Activated naive CD8-positive, alpha-beta T cell treated with anti-CD3 and anti-CD28 coated beads, Interleukin-2, amount 50 U/mL, for 24 hours (primary cell): ENCODE results near the gene ACP1.

Experiments used
- ATAC-seq: fragments of 150-1000 bp; cut with Tn5 transposase; one replicate; pipeline ENCODE4 v1.10.0; 2021
- DNase-seq: peaks from one replicate; pipeline ENCODE4 v3.0.0; 2021
- H3K27ac Mint-ChIP-seq: one replicate; pipeline ENCODE4 v1.8.0; 2021; ENCODE audit warnings: mild to moderate bottlenecking, mixed read lengths
- H3K27me3 Mint-ChIP-seq: one replicate; pipeline ENCODE4 v1.8.0; 2021; ENCODE audit warnings: mixed read lengths
- H3K36me3 Mint-ChIP-seq: one replicate; pipeline ENCODE4 v1.8.0; 2021; ENCODE audit warnings: low read depth, mixed read lengths
- H3K4me1 Mint-ChIP-seq: one replicate; pipeline ENCODE4 v1.8.0; 2021; ENCODE audit warnings: mixed read lengths
- H3K4me3 Mint-ChIP-seq: one replicate; pipeline ENCODE4 v1.8.0; 2021; ENCODE audit warnings: mild to moderate bottlenecking, moderate library complexity, mixed read lengths
- H3K9me3 Mint-ChIP-seq: one replicate; pipeline ENCODE4 v1.8.0; 2021; ENCODE audit warnings: mixed read lengths

The ACP1 gene

GRCh38 chr2:281381-281780 is 16.6 kb downstream of the ACP1 start:
- ATAC-seq (no peak), DNase-seq (no peak)
- peaks cover 39% of the 10 kb centered on the region for H3K36me3 Mint-ChIP-seq
- H3K4me1 Mint-ChIP-seq = no peaks in the 10 kb centered on the region
- peaks cover 9% of the 10 kb centered on the region for H3K27me3 Mint-ChIP-seq
- H3K4me3 Mint-ChIP-seq = no peak overlapping the region
- H3K9me3 Mint-ChIP-seq = no peaks in the 10 kb centered on the region
- H3K27ac Mint-ChIP-seq = no peak overlapping the region

GRCh38 chr2:282371-283263 is 17.9 kb downstream of the ACP1 start:
- Mint-ChIP-seq H3K4me3 (no peak overlapping the region), H3K27me3 (peaks cover 19% of the 10 kb centered on the region), H3K36me3 (peaks cover 28% of the 10 kb centered on the region), H3K27ac (no peak overlapping the region), H3K4me1 (peaks cover 3% of the 10 kb centered on the region), H3K9me3 (no peaks in the 10 kb centered on the region)
- no peak for DNase-seq
- ATAC-seq = no peak

- H3K4me3 Mint-ChIP-seq = no peak overlapping the region
- no peak for DNase-seq
These were observed 19.4 kb downstream of the ACP1 start for GRCh38 chr2:283996-284794.

GRCh38 chr2:284896-285492 is 20.2 kb downstream of the ACP1 start:
- ATAC-seq (no peak), DNase-seq (no peak)
- no peak overlapping the region for H3K4me3 Mint-ChIP-seq
- H3K9me3 Mint-ChIP-seq = no peaks in the 10 kb centered on the region
- H3K27me3 Mint-ChIP-seq = peaks cover 26% of the 10 kb centered on the region
- H3K4me1 Mint-ChIP-seq = peaks cover 7% of the 10 kb centered on the region
- peaks cover 16% of the 10 kb centered on the region for H3K36me3 Mint-ChIP-seq
- no peak overlapping the region for H3K27ac Mint-ChIP-seq

More at GRCh38 chr2:283996-284794, 19.4 kb downstream of the ACP1 start:
- Mint-ChIP-seq H3K36me3 (peaks cover 20% of the 10 kb centered on the region), H3K27me3 (peaks cover 21% of the 10 kb centered on the region), H3K4me1 (peaks cover 3% of the 10 kb centered on the region), H3K9me3 (no peaks in the 10 kb centered on the region), H3K27ac (no peak overlapping the region)
- no peak for ATAC-seq

GRCh38 chr2:285531-285930 is 20.8 kb downstream of the ACP1 start:
- Mint-ChIP-seq H3K36me3 (peaks cover 13% of the 10 kb centered on the region), H3K27ac (no peak overlapping the region), H3K4me3 (no peak overlapping the region), H3K27me3 (peaks cover 30% of the 10 kb centered on the region), H3K4me1 (peaks cover 8% of the 10 kb centered on the region), H3K9me3 (no peaks in the 10 kb centered on the region)
- ATAC-seq (no peak), DNase-seq (no peak)

GRCh38 chr2:286035-286434 is 21.3 kb downstream of the ACP1 start:
- DNase-seq = no peak
- H3K4me3 Mint-ChIP-seq = no peak overlapping the region
- peaks cover 13% of the 10 kb centered on the region for H3K36me3 Mint-ChIP-seq
- H3K27me3 Mint-ChIP-seq = peaks cover 35% of the 10 kb centered on the region
- H3K4me1 Mint-ChIP-seq = peaks cover 8% of the 10 kb centered on the region
- ATAC-seq = no peak
- no peak overlapping the region for H3K27ac Mint-ChIP-seq
- no peaks in the 10 kb centered on the region for H3K9me3 Mint-ChIP-seq

- Mint-ChIP-seq H3K27me3 (peaks cover 39% of the 10 kb centered on the region), H3K27ac (no peak overlapping the region), H3K4me3 (peak overlapping the region; percentile 46), H3K36me3 (peaks cover 7% of the 10 kb centered on the region), H3K4me1 (peaks cover 8% of the 10 kb centered on the region), H3K9me3 (no peaks in the 10 kb centered on the region)
- ATAC-seq (no peak), DNase-seq (no peak)
These were observed 22.1 kb downstream of the ACP1 start for GRCh38 chr2:286774-287392.

- Mint-ChIP-seq H3K4me1 (peaks cover 8% of the 10 kb centered on the region), H3K36me3 (peaks cover under 1% of the 10 kb centered on the region), H3K9me3 (no peaks in the 10 kb centered on the region), H3K4me3 (no peak overlapping the region), H3K27ac (no peak overlapping the region), H3K27me3 (peaks cover 41% of the 10 kb centered on the region)
- DNase-seq (no peak), ATAC-seq (peak; percentile 40)
These were observed 22.7 kb downstream of the ACP1 start for GRCh38 chr2:287471-287885.

GRCh38 chr2:287911-288757 is 23.4 kb downstream of the ACP1 start, which contains the start of gene ALKAL2:
Gene ALKAL2 (minus strand): TSS chr2:288091. CDS start chr2:287835, 256 bp downstream.
- Mint-ChIP-seq H3K27me3 (peaks cover 43% of the 10 kb centered on the region), H3K4me1 (peaks cover 8% of the 10 kb centered on the region), H3K4me3 (peak within 1 kb of the TSS; percentile 46), H3K36me3 (no peaks in the 10 kb centered on the region), H3K27ac (no peak within 1 kb of the TSS), H3K9me3 (no peaks in the 10 kb centered on the region)
- DNase-seq (no peak), ATAC-seq (no peak)

- peaks cover 43% of the 10 kb centered on the region for H3K27me3 Mint-ChIP-seq
These were observed 24.1 kb downstream of the ACP1 start for GRCh38 chr2:288758-289361.

GRCh38 chr2:289362-290089 is 24.8 kb downstream of the ACP1 start:
- ATAC-seq = no peak
- peaks cover 8% of the 10 kb centered on the region for H3K4me1 Mint-ChIP-seq

More at GRCh38 chr2:288758-289361, 24.1 kb downstream of the ACP1 start:
- no peak for ATAC-seq
- Mint-ChIP-seq H3K4me3 (no peak overlapping the region), H3K4me1 (peaks cover 8% of the 10 kb centered on the region), H3K36me3 (no peaks in the 10 kb centered on the region), H3K9me3 (no peaks in the 10 kb centered on the region), H3K27ac (no peak overlapping the region)
- DNase-seq = no peak

GRCh38 chr2:290090-290722 is 25.5 kb downstream of the ACP1 start:
- DNase-seq (peak; percentile 61), ATAC-seq (peak; percentile 36)
- Mint-ChIP-seq H3K36me3 (no peaks in the 10 kb centered on the region), H3K4me1 (peaks cover 8% of the 10 kb centered on the region), H3K27me3 (peaks cover 43% of the 10 kb centered on the region), H3K4me3 (peak overlapping the region; percentile 67), H3K9me3 (no peaks in the 10 kb centered on the region), H3K27ac (no peak overlapping the region)

More at GRCh38 chr2:289362-290089, 24.8 kb downstream of the ACP1 start:
- peak overlapping the region; percentile 67 for H3K4me3 Mint-ChIP-seq
- no peaks in the 10 kb centered on the region for H3K9me3 Mint-ChIP-seq
- peaks cover 43% of the 10 kb centered on the region for H3K27me3 Mint-ChIP-seq
- no peak overlapping the region for H3K27ac Mint-ChIP-seq
- no peak for DNase-seq
- no peaks in the 10 kb centered on the region for H3K36me3 Mint-ChIP-seq
